Stimulated activated effector memory CD8-positive, alpha-beta T cell treated with anti-CD3 and anti-CD28 coated beads, Interleukin-12 subunit alpha, Interleukin-12 subunit beta, amount 100 ng/mL, for 72 hours (primary cell): Measurements from ENCODE around the gene KRT78.
"Not testable (repeated sequence)": the region's sequence is repeated elsewhere in the genome, so short reads cannot be mapped to it uniquely, and the experiment has no call there.

ENCODE experiments used
- ATAC-seq: fragments of 150-1000 bp; cut with Tn5 transposase; 2 replicates; pipeline ENCODE4 v1.10.0; 2021
- DNase-seq, 2 donors: peaks; one replicate each; pipeline ENCODE4 v3.0.0; 2021 to 2022; ENCODE audit warnings: low spot score in 2 of 2
- H3K27ac Mint-ChIP-seq: one replicate; pipeline ENCODE4 v1.8.0; 2022; ENCODE audit warnings: mild to moderate bottlenecking, mixed read lengths
- H3K36me3 Mint-ChIP-seq: one replicate; pipeline ENCODE4 v1.8.0; 2022; ENCODE audit warnings: mild to moderate bottlenecking, mixed read lengths
- H3K4me1 Mint-ChIP-seq: one replicate; pipeline ENCODE4 v1.8.0; 2022; ENCODE audit warnings: mixed read lengths
- H3K4me3 Mint-ChIP-seq: one replicate; pipeline ENCODE4 v1.8.0; 2022; ENCODE audit warnings: mild to moderate bottlenecking, mixed read lengths
- H3K9me3 Mint-ChIP-seq: one replicate; pipeline ENCODE4 v1.8.0; 2022; ENCODE audit warnings: mixed read lengths

KRT78 gene

DNA sequence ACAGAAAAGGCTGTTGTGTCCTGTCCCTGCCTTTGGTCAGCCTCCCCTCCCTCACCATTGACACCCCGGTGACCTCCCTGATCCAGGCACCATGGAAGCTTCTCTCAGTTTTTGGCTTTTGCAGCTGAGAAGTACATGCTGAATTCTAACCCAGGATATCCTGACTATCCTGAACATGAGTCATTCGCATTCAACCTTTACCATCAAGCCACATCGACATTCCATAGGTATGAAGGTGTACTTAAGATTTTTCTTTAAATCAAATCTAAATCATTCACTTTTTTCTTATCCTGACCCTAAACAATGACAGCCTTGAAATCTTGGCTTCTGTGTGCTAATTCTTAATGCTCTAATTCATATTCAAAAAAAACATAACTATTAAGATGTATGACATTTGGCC is 8.7 kb upstream of the KRT78 start:
- no peak for DNase-seq
- Mint-ChIP-seq H3K36me3 (no peaks in the 10 kb centered on the region), H3K9me3 (no peaks in the 10 kb centered on the region), H3K4me1 (no peaks in the 10 kb centered on the region), H3K27ac (no peak overlapping the region), H3K4me3 (no peak overlapping the region)
- no peak for ATAC-seq

DNA sequence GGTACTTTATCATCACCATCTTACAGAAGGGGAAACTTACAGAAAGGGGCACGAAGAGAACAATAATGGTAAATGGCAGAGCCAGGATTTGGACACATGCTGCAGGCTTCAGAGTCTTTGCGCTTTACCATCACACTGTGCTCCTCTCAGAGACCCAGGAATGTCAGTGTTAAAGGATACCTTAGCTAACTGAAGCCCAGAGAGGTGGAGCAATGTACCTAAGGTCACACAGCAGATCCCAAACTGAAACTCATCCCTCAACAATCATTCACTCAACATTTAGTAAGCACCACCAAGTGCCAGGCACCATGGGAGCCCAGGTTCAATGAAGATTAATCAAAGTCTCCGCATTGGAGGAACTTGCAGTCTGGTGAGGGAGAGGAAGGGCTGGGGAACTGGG is 8.0 kb upstream of the KRT78 start:
- no peaks in the 10 kb centered on the region for H3K9me3 Mint-ChIP-seq
- no peak overlapping the region for H3K27ac Mint-ChIP-seq
- H3K36me3 Mint-ChIP-seq: no peaks in the 10 kb centered on the region
- DNase-seq (no peak), ATAC-seq (no peak)
- no peak overlapping the region for H3K4me3 Mint-ChIP-seq
- H3K4me1 Mint-ChIP-seq: no peaks in the 10 kb centered on the region

DNA sequence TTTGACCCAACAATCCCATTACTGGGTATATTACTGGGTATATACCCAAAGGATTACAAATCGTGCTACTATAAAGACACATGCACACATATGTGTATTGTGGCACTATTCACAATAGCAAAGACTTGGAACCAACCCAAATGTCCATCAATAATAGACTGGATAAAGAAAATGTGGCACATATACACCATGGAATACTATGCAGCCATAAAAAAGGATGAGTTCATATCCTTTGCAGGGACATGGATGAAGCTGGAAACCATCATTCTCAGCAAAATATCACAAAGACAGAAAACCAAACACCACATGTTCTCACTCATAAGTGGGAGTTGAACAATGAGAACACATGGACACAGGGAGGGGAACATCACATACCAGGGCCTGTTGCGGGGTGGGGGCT is 7.3 kb upstream of the KRT78 start:
- not testable (repeated sequence) for H3K4me3 Mint-ChIP-seq, H3K27ac Mint-ChIP-seq, H3K4me1 Mint-ChIP-seq, DNase-seq, H3K9me3 Mint-ChIP-seq, H3K36me3 Mint-ChIP-seq, ATAC-seq

DNA sequence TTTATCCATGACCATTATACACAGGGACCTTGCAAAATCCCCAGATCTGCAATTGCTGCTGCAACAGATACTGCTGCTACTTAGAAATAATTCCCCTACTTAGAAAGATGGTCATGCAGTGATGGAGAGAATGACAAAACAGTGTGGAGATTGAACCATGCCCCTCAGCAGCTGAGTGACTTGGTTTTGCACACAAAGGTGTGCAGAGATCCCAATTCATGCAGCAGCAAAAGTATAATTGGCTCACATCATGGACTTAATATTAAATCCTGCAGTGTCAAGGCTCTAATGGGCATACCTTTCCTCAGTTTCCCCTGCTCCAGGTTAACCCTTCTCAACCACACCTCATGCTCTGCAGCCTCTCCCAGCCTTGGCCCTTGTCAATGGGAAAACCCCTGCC is 3.0 kb upstream of the KRT78 start:
- no peaks in the 10 kb centered on the region for H3K36me3 Mint-ChIP-seq
- ATAC-seq: no peak
- no peak overlapping the region for H3K4me3 Mint-ChIP-seq

DNA sequence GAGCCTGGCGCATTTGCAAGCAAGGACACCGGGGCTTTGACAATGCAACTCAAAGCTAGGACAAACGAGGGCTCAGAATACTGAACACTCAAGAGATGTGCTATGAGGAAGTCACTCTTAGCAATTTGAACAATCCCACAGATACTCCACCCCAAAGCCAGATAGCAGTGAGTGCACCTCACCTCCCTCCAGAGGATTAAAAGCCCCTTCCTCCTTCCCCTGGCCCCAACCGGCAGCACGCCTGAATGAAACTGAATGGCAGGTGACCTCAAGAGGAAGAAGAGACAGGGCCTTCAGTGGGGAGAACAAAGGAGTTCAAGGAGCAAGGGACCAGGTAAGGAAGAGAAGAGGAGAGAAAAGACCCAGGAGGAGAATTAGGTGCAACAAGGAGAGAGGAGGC is 1.9 kb upstream of the KRT78 start:
- no peak overlapping the region for H3K4me3 Mint-ChIP-seq
- peaks cover 10% of the 10 kb centered on the region for H3K4me1 Mint-ChIP-seq

More for the DNA sequence above, 3.0 kb upstream of the KRT78 start:
- DNase-seq: no peak
- Mint-ChIP-seq H3K9me3 (no peaks in the 10 kb centered on the region), H3K27ac (no peak overlapping the region), H3K4me1 (peaks cover 6% of the 10 kb centered on the region)

DNA sequence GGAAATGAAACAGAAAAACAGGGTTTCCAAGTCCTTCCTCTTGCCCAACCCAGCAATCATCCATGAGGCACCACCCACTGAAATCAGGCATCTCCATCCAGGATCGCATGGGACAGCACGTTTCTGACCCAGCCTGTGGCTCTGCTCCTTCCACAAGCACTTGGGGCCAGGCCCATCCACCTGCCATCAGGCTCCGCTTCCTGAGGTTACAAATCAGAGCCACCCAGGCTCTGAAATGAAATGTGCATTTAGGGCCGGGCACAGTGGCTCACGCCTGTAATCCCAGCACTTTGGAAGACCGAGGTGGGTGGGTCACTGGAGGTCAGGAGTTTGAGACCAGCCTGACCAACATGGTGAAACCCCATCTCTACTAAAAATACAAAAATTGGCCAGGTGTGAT is 717 bp upstream of the KRT78 start:
- DNase-seq: no peak
- ATAC-seq: no peak
- Mint-ChIP-seq H3K9me3 (no peaks in the 10 kb centered on the region), H3K4me3 (no peak overlapping the region), H3K27ac (no peak overlapping the region), H3K36me3 (no peaks in the 10 kb centered on the region), H3K4me1 (peaks cover 10% of the 10 kb centered on the region)

More for the DNA sequence above, 1.9 kb upstream of the KRT78 start:
- H3K36me3 Mint-ChIP-seq: no peaks in the 10 kb centered on the region
- DNase-seq (no peak), ATAC-seq (no peak)
- no peaks in the 10 kb centered on the region for H3K9me3 Mint-ChIP-seq
- no peak overlapping the region for H3K27ac Mint-ChIP-seq

DNA sequence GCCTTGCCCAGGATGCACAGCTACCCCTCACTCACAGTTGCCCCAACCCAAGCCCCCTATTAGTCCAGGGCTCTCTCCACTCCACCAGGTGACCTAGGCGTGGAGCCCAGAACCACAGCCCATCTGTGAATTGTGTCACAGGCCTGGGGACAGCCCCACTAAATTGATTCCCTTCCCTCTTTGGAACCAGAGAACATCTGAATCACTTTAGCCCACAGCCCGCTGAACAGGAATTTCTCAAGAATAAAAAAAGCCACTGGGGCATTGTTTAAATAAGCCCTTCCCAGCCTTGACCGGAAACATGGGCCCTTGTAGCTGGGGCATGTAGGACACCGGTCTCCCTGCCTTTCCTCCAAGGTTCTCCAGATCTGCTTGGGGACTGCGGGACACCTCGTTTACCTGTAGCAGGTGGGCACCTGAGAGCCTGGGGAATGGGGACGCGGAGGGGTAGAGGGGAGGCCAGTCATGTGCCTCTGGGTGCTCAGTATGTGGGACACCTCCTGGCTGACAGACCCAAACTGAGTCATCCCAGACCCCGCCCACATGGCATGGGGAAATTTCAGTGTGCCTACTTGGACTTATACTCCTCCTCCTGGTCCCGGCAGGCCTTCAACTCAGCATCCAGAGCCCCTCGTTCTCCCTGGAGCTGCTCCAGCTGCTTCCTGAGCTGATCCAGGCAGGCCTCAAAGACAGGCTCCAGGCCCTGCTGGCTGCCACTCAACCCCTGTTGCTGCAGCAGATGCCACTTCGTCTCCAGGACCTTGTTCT is 1.3 kb downstream of the KRT78 start:
- DNase-seq: no peak

DNA sequence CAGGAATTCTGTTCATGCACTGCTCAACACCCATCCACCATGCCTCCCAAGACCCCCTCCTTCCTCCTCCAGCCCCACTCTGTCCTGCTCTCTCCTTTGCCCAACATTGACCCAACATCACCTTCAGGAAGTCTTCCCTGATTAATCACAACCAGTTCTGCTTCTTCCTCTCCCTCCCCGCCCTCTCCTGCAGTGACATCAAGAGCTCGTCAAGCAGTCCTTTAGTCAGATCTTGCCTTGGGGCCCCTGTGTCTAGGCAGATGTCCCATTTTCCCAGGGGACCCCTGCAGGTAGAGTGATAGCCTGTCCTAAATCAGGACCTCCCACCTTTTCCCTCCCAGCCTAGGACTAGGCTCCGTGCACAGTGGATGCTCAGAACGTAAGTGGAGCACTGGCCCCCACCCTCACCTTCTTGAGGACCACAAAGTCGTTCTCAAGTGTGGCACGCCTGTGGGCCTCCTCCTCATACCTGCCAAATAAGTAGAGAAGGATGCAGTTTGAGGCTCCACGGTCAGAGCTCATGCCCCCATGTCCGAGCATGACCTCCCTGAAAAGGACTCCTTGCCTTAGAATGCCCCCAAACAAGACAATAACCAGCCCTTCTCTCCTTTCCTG is 2.3 kb downstream of the KRT78 start:
- Mint-ChIP-seq H3K36me3 (no peaks in the 10 kb centered on the region), H3K4me3 (no peak overlapping the region), H3K9me3 (no peaks in the 10 kb centered on the region), H3K4me1 (peaks cover 15% of the 10 kb centered on the region), H3K27ac (peak overlapping the region; percentile 86)
- DNase-seq: no peak
- no peak for ATAC-seq

More for the DNA sequence above, 1.3 kb downstream of the KRT78 start:
- H3K9me3 Mint-ChIP-seq: no peaks in the 10 kb centered on the region
- H3K27ac Mint-ChIP-seq: peak overlapping the region; percentile 86
- ATAC-seq: peak; percentile 58
- H3K4me3 Mint-ChIP-seq: no peak overlapping the region
- peaks cover 12% of the 10 kb centered on the region for H3K4me1 Mint-ChIP-seq
- no peaks in the 10 kb centered on the region for H3K36me3 Mint-ChIP-seq

DNA sequence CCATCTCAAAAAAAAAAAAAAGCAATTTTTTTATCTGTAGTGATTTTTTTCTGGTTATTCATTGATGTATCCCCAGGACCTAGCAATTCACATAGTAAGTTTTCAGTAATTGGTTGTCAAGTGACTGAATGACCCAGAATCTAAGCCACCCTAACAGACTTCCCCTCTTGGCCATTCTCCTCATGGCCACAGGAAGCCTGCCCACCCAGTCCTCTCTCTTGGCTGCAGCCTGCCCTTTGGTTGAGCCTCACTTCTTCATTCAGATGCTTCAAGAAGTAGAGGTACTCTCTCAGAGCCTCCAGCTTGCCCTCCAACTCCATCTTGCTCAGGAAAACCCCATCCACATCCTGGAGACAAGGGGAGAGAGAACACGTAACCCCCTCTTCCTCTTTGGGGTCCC is 2.8 kb downstream of the KRT78 start:
- ATAC-seq (no peak), DNase-seq (no peak)
- no peaks in the 10 kb centered on the region for H3K9me3 Mint-ChIP-seq
- no peaks in the 10 kb centered on the region for H3K36me3 Mint-ChIP-seq
- peaks cover 15% of the 10 kb centered on the region for H3K4me1 Mint-ChIP-seq
- no peak overlapping the region for H3K27ac Mint-ChIP-seq
- H3K4me3 Mint-ChIP-seq: no peak overlapping the region

DNA sequence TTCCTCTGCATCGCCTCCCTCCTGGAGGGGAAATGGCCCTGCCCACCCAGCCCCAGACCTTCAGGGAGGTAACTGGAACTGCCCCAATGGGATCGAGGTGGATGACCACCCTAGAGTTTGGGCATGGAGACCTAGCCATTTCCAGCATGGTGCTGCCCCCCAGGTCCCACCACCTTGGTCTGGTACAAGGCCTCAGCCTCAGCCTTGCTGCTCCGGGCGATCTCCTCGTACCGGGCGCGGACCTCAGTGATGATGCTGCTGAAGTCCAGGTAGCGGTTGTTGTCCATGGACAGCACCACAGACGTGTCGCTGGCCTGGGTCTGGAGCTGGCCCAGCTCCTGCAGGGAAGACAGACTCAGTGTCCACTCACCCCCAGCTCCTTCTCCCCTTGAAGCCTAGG is 4.4 kb downstream of the KRT78 start:
- ATAC-seq (no peak), DNase-seq (no peak)
- Mint-ChIP-seq H3K4me3 (no peak overlapping the region), H3K4me1 (peaks cover 15% of the 10 kb centered on the region), H3K27ac (no peak overlapping the region), H3K9me3 (no peaks in the 10 kb centered on the region), H3K36me3 (no peaks in the 10 kb centered on the region)

DNA sequence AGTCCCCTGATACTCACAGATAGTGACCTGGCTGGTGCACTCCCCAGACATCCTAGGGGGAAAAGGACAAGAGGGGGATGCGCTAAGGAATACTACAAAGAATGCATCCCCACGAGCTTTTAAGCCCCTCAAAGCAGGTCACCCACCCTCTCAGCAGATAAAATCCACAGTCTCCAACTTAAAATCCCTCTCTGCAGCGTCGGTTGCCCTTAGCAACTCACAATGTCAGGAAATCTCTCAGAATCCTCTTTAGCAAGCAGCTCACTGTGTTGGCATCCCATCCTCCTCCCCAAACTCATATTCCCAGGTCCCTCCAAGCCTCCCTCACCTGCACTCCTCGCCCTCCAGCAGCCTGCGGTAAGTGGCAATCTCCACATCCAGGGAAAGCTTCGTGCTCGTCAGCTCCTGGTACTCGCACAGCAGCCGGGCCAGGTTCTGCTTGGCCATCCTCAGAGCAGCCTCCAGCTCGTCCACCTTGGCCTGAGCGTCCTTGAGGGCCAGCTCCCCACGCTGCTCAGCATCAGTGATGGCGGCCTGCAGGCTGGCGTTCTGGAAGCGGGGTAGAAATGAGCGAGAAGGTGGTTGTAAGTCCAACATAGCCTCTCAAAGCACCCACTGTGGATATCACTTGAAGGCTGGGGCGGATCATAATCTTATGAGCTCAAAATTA is 9.2 kb downstream of the KRT78 start:
- H3K27ac Mint-ChIP-seq: no peak overlapping the region
- no peaks in the 10 kb centered on the region for H3K9me3 Mint-ChIP-seq
- no peak overlapping the region for H3K4me3 Mint-ChIP-seq
- ATAC-seq (no peak), DNase-seq (no peak)
- H3K36me3 Mint-ChIP-seq: peaks cover 6% of the 10 kb centered on the region
- H3K4me1 Mint-ChIP-seq: peaks cover 37% of the 10 kb centered on the region

DNA sequence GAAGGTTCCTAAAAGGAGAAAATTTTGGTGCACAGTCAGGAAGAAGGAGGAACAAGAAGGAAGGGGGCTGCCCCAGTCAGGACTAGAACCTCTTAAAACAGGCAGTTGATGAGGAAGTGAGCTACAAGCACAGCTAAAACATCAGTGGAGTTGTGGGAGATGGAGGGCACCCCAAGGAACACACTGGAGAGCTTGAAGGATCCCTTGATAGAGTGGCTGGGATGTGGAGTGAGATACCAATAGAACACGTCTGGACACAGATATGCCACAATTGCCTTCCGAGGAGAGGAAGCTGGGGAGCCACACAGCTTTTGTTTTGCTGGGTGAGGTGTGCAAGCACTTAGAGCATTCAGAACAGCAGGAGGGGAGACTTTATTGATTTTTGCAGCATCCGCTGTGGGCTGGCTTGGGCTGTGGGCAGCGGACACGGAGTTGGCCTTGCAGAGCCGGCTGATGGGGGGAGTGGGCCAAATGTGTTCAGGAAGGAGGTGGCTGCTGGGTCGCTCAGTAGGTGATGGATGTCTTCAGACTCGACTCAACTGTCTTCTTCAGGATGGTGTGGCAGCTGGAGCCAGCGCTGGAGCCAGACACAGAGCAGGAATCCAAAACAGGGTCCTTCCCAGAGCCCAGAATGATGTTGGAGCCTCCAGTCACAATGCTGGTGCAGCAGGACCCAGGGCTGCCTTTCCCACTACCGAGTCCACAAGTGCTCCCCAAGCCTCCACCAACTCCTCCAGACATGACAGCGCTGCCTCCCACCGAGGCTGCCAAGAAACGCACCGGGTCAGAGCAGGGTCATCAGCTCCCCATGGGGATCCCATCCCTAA is 10.0 kb downstream of the KRT78 start:
- H3K4me1 Mint-ChIP-seq: peaks cover 38% of the 10 kb centered on the region
- no peak overlapping the region for H3K4me3 Mint-ChIP-seq
- no peak for ATAC-seq
- no peak for DNase-seq
- peaks cover 6% of the 10 kb centered on the region for H3K36me3 Mint-ChIP-seq
- no peak overlapping the region for H3K27ac Mint-ChIP-seq
- no peaks in the 10 kb centered on the region for H3K9me3 Mint-ChIP-seq

DNA sequence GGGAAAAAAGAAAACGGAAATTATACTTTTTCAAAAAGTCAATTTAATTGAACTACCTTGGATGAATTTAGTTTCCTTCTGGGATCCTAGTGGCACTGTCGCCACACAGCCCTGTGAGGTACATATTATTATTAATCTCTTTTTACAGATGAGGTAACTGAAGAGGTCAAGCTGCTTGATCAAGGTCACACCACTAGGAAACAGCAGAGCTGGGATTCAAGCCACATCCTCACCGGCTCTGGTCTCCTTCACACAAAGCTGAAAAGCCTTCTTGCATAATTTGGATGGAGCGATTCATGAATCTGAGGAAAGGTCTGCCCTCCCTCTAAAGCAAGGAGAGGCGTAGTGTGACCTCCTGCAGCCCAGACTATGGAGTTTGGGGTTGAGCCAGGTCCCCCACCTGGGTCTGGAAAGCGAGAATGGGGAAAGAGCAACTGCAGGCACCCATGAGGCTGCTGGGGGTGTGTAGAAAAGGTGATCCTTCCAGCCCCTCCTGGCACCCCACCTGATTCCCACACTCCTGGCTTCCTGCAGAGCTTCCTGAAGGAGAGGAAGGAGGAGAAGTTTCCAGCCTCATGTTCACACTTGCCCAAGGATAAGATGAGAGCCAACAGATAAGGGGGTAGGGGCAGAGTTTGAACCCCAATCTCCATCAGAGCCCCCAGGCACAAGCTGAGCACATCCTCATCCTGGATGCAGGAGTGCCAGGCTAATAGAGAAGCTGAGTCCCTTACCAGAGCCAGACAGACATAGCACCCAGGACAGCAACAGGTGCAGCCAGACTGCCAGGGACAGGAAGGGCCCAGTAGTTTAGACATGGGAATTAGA is 10.8 kb downstream of the KRT78 start:
- DNase-seq (no peak), ATAC-seq (no peak)
- Mint-ChIP-seq H3K4me1 (peaks cover 38% of the 10 kb centered on the region), H3K4me3 (peak overlapping the region; percentile 63), H3K27ac (peak overlapping the region; percentile 91), H3K9me3 (no peaks in the 10 kb centered on the region), H3K36me3 (peaks cover 6% of the 10 kb centered on the region)

DNA sequence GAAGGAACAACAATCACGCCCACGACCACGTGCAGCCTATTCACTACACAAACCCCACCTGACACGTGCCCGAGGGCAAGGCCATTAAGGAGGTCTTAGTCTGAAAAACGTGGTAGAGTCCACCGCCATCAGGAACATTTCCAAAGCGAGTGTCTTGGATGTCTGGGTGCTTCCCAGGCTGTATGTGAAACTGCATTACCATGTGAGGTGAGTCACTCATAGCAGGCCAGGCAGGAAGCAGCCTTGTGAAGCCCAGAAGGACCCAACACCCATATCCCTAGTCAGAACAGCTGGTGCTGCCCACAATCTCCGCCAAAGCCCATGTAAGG is 11.4 kb downstream of the KRT78 start:
- Mint-ChIP-seq H3K27ac (peak overlapping the region; percentile 91), H3K4me1 (peaks cover 34% of the 10 kb centered on the region), H3K36me3 (peaks cover 6% of the 10 kb centered on the region), H3K4me3 (peak overlapping the region; percentile 63), H3K9me3 (no peaks in the 10 kb centered on the region)
- ATAC-seq: peak; percentile 35
- no peak for DNase-seq
